ENCODE data around the gene NOTCH1. TPM values are rescaled to one million over a fixed set of nuclear protein-coding genes. Genes with fewer than 3 reads are reported as not detected.

The NOTCH1 gene
- total and polyA plus RNA-seq, 2 of the 8 experiments (the other 6 are each of a cell fraction or from before 2014, with no cell fraction given), result 6.9 to 55.6 TPM

DNA sequence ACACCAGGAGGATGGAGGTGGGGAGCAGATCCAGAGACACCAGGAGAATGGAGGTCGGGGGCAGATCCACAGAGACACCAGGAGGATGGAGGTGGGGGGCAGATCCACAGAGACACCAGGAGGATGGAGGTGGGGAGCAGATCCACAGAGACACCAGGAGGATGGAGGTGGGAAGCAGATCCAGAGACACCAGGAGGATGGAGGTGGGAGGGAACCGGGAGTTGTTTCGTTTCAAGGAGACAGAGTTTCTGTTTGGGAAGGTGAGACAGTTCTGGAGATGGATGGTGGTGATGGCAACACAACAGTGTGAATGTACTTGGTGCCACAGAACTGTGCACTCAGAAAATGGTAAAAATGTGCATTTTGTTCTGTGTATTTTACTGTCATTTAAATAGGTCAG is 97.2 kb downstream of the NOTCH1 start (continued):
- TF ChIP-seq NANOG (IDR thresholded peaks at IDR 0.05; ENCODE audit: insufficient read depth, low read depth, low read length, poor library complexity, severe bottlenecking) (no peak), CEBPB (IDR thresholded peaks at IDR 0.05; ENCODE audit: low read depth, low read length) (no peak), CBX8 (IDR thresholded peaks at IDR 0.05; ENCODE audit: borderline replicate concordance, low read depth, low read length) (no peak), USF2 (IDR thresholded peaks at IDR 0.05; ENCODE audit: low read length) (no peak), CHD1 (IDR thresholded peaks at IDR 0.05; ENCODE audit: low read depth, low read length) (no peak)
